Hematopoietic multipotent progenitor cell treated with erythropoietin and hydrocortisone succinate and interleukin-3 and kit ligand, for 8 days (in vitro differentiated cells): ENCODE data around the gene IQCK.

Experiments used
- DNase-seq: peaks from one replicate; pipeline ENCODE4 v3.0.0-alpha.2; 2015

Gene IQCK

GRCh38 chr16:19808061-19808641, 90.1 kb downstream of the IQCK start:
- no peak for DNase-seq

GRCh38 chr16:19809121-19809635, 91.1 kb downstream of the IQCK start:
- DNase-seq = no peak

GRCh38 chr16:19809693-19810092, 91.6 kb downstream of the IQCK start:
- DNase-seq = no peak

GRCh38 chr16:19810817-19811731, 93.0 kb downstream of the IQCK start:
- DNase-seq = no peak

GRCh38 chr16:19812986-19813385, 94.9 kb downstream of the IQCK start:
- DNase-seq = no peak

- DNase-seq = no peak
These were observed 97.3 kb downstream of the IQCK start for GRCh38 chr16:19815418-19815817.

- DNase-seq = no peak
These were observed 99.1 kb downstream of the IQCK start for GRCh38 chr16:19817122-19817521.

- no peak for DNase-seq
These were observed 99.8 kb downstream of the IQCK start for GRCh38 chr16:19817875-19818274.

GRCh38 chr16:19822533-19822932, 104.5 kb downstream of the IQCK start:
- no peak for DNase-seq

GRCh38 chr16:19823322-19823721, 105.3 kb downstream of the IQCK start:
- no peak for DNase-seq

GRCh38 chr16:19824216-19824615, 106.1 kb downstream of the IQCK start:
- DNase-seq = no peak

GRCh38 chr16:19829844-19830692, 112.0 kb downstream of the IQCK start:
- no peak for DNase-seq

GRCh38 chr16:19830902-19831560, 113.0 kb downstream of the IQCK start:
- DNase-seq = no peak

GRCh38 chr16:19831678-19832077, 113.6 kb downstream of the IQCK start:
- DNase-seq = no peak

GRCh38 chr16:19833176-19833575, 115.1 kb downstream of the IQCK start:
- DNase-seq = no peak

GRCh38 chr16:19833581-19833980, 115.5 kb downstream of the IQCK start:
- no peak for DNase-seq

GRCh38 chr16:19835196-19835595, 117.1 kb downstream of the IQCK start:
- no peak for DNase-seq

- no peak for DNase-seq
These were observed 117.9 kb downstream of the IQCK start for GRCh38 chr16:19835968-19836421.

- no peak for DNase-seq
These were observed 119.4 kb downstream of the IQCK start for GRCh38 chr16:19837331-19837980.

GRCh38 chr16:19837984-19838707, 120.1 kb downstream of the IQCK start:
- no peak for DNase-seq

- DNase-seq = no peak
These were observed 122.5 kb downstream of the IQCK start for GRCh38 chr16:19840524-19841110.
